H1 (cell line): ENCODE measurements around the gene MAPK8. TPM values are rescaled to one million over a fixed set of nuclear protein-coding genes. Genes with fewer than 3 reads are reported as not detected.

Experiments
- CTCF ChIA-PET: fragments of 300-600 bp; sonication (Branson Sonifier 250); formaldehyde crosslinking; loops from one replicate; lab custom pipeline; 2021; ENCODE audit not compliant: partially characterized antibody; lab: Charles Lee
- POLR2A ChIA-PET: fragments of 300-600 bp; sonication (Branson Sonifier 250); formaldehyde crosslinking; loops from one replicate; lab custom pipeline; 2021; ENCODE audit warnings: inconsistent platforms; ENCODE audit not compliant: partially characterized antibody; lab: Charles Lee
- DNase-seq, 2 experiments: peaks; one replicate each; pipeline versions ENCODE4 v3.0.0 to v3.0.0-alpha.2; 2010 to 2022; ENCODE audit warnings: low spot score in 2 of 2, low read depth in 1 of 2, mixed read lengths in 1 of 2
- FAIRE-seq: peaks from 2 replicates; lab custom pipeline; 2011; peaks lifted over from hg19 to GRCh38; lab: Jason Lieb, UNC
- H2AFZ ChIP-seq: 2 replicates; pipeline ENCODE4 v1.8.1; 2012; ENCODE audit warnings: low read length, inconsistent platforms
- H2AK5ac ChIP-seq: 2 replicates; pipeline ENCODE4 v1.6.1; 2013; ENCODE audit warnings: low read depth, low read length
- H2BK120ac ChIP-seq: replicated peaks from 2 replicates; pipeline ENCODE3; 2013; ENCODE audit warnings: low read depth, low read length, inconsistent platforms
- H2BK12ac ChIP-seq: 2 replicates; pipeline ENCODE4 v1.6.1; 2013; ENCODE audit warnings: low read depth, low read length
- H2BK15ac ChIP-seq: 2 replicates; pipeline ENCODE4 v1.6.1; 2013; ENCODE audit warnings: low read length
- H2BK20ac ChIP-seq: 2 replicates; pipeline ENCODE4 v1.6.1; 2013; ENCODE audit warnings: low read length
- H2BK5ac ChIP-seq: 2 replicates; pipeline ENCODE4 v1.6.1; 2013; ENCODE audit warnings: low read depth, low read length
- H3K14ac ChIP-seq: 2 replicates; pipeline ENCODE4 v1.6.1; 2013; ENCODE audit warnings: inconsistent platforms; ENCODE audit not compliant: insufficient read length
- H3K18ac ChIP-seq: 2 replicates; pipeline ENCODE4 v1.6.1; 2013; ENCODE audit warnings: low read length; ENCODE audit errors: extremely low read depth
- H3K23ac ChIP-seq: 2 replicates; pipeline ENCODE4 v1.6.1; 2013; ENCODE audit warnings: inconsistent platforms; ENCODE audit not compliant: insufficient read length
- H3K23me2 ChIP-seq: 2 replicates; pipeline ENCODE4 v1.6.1; 2013; ENCODE audit warnings: low read depth, low read length
- H3K27ac ChIP-seq: 2 replicates; pipeline ENCODE4 v1.6.1; 2011; ENCODE audit warnings: low read depth, low read length, inconsistent platforms
- H3K27me3 ChIP-seq, 4 experiments: replicated peaks in 1 of 4; 1 replicate in 1 of 4; 2 replicates in 3 of 4; pipeline versions ENCODE4 v1.6.1 to v1.8.1; 2011 to 2013; ENCODE audit warnings: low read length in 3 of 4, mild to moderate bottlenecking in 3 of 4, inconsistent platforms in 2 of 4, mixed read lengths in 2 of 4, moderate library complexity in 1 of 4; ENCODE audit not compliant: control insufficient read depth in 3 of 4, insufficient read depth in 3 of 4; ENCODE audit errors: extremely low read depth in 1 of 4
- H3K36me3 ChIP-seq, 4 experiments: 2 replicates each; pipeline versions ENCODE4 v1.6.1 to v1.8.1; 2011 to 2013; ENCODE audit warnings: mild to moderate bottlenecking in 4 of 4, low read length in 3 of 4, moderate library complexity in 2 of 4, control low read depth in 1 of 4, inconsistent platforms in 1 of 4; ENCODE audit not compliant: insufficient read depth in 4 of 4, control insufficient read depth in 2 of 4
- H3K4ac ChIP-seq: replicated peaks from 2 replicates; pipeline ENCODE3; 2013; ENCODE audit warnings: low read length, low read depth, mixed read lengths, inconsistent platforms; ENCODE audit not compliant: insufficient read length
- H3K4me1 ChIP-seq, 4 experiments: replicated peaks in 1 of 4; 1 replicate in 1 of 4; 2 replicates in 3 of 4; pipeline versions ENCODE4 v1.6.1 to v1.8.1; 2011 to 2013; ENCODE audit warnings: low read length in 3 of 4, inconsistent platforms in 2 of 4, mixed read lengths in 1 of 4; ENCODE audit not compliant: insufficient read depth in 4 of 4, control insufficient read depth in 3 of 4
- H3K4me2 ChIP-seq, 2 experiments: 2 replicates each; pipeline versions ENCODE4 v1.6.1 to v1.8.1; 2011 to 2013; ENCODE audit warnings: low read depth in 2 of 2, low read length in 2 of 2, control low read depth in 1 of 2, inconsistent platforms in 1 of 2, mild to moderate bottlenecking in 1 of 2; ENCODE audit not compliant: insufficient read depth in 1 of 2
- H3K4me3 ChIP-seq, 4 experiments: fragments of 200-600, 300-600 bp in 1 of 4; sonication (generic), shearing (Covaris generic), sonication (Bioruptor Twin) in 1 of 4; 2 replicates each; pipeline versions ENCODE4 v1.5.1 to v1.8.1; 2011 to 2016; ENCODE audit warnings: low read length in 4 of 4, low read depth in 3 of 4, control low read depth in 2 of 4, inconsistent platforms in 2 of 4, mild to moderate bottlenecking in 2 of 4, mixed read lengths in 1 of 4, moderate library complexity in 1 of 4; ENCODE audit not compliant: insufficient read depth in 2 of 4; ENCODE audit errors: extremely low read depth in 1 of 4
- H3K56ac ChIP-seq: replicated peaks from 2 replicates; pipeline ENCODE3; 2013; ENCODE audit warnings: low read depth, mild to moderate bottlenecking, mixed read lengths, low read length, inconsistent platforms; ENCODE audit not compliant: insufficient read length
- H3K79me1 ChIP-seq: 2 replicates; pipeline ENCODE4 v1.6.1; 2013; ENCODE audit warnings: low read depth, low read length, control low read depth
- H3K79me2 ChIP-seq, 2 experiments: 2 replicates each; pipeline versions ENCODE4 v1.6.1 to v1.8.1; 2012 to 2013; ENCODE audit warnings: low read length in 2 of 2, mild to moderate bottlenecking in 2 of 2, inconsistent platforms in 1 of 2; ENCODE audit not compliant: insufficient read depth in 2 of 2, control insufficient read depth in 1 of 2
- H3K9ac ChIP-seq, 4 experiments: replicated peaks in 1 of 4; 1 replicate in 1 of 4; 2 replicates in 3 of 4; pipeline versions ENCODE4 v1.6.1 to v1.8.1; 2011 to 2013; ENCODE audit warnings: low read depth in 3 of 4, low read length in 3 of 4, control low read depth in 2 of 4, mild to moderate bottlenecking in 2 of 4, moderate library complexity in 2 of 4, inconsistent platforms in 1 of 4; ENCODE audit errors: extremely low read depth in 1 of 4
- H3K9me3 ChIP-seq, 2 experiments: 2 replicates each; pipeline versions ENCODE4 v1.6.1 to v1.8.1; 2012 to 2013; ENCODE audit warnings: mild to moderate bottlenecking in 2 of 2, moderate library complexity in 2 of 2, control low read depth in 1 of 2, inconsistent platforms in 1 of 2, low read depth in 1 of 2, low read length in 1 of 2, mixed read lengths in 1 of 2; ENCODE audit not compliant: insufficient read depth in 2 of 2
- H4K20me1 ChIP-seq, 2 experiments: replicated peaks in 1 of 2; 2 replicates each; pipeline versions ENCODE3 to v1.8.1; 2011 to 2013; ENCODE audit warnings: inconsistent platforms in 2 of 2, low read length in 2 of 2, mild to moderate bottlenecking in 1 of 2; ENCODE audit not compliant: insufficient read depth in 2 of 2, control insufficient read depth in 1 of 2
- H4K5ac ChIP-seq: 2 replicates; pipeline ENCODE4 v1.6.1; 2013; ENCODE audit warnings: low read length, low read depth, mixed read lengths, inconsistent platforms; ENCODE audit not compliant: insufficient read length
- H4K8ac ChIP-seq: 2 replicates; pipeline ENCODE4 v1.8.0; 2013; ENCODE audit warnings: mild to moderate bottlenecking, moderate library complexity, low read length, inconsistent platforms; ENCODE audit not compliant: insufficient read depth; ENCODE audit errors: extremely low read depth
- H4K91ac ChIP-seq: replicated peaks from 2 replicates; pipeline ENCODE3; 2013; ENCODE audit warnings: low read length, mixed read lengths, inconsistent platforms; ENCODE audit not compliant: insufficient read length
- CTBP2 ChIP-seq: IDR thresholded peaks from 2 replicates; pipeline ENCODE4 v1.7.0; 2011; ENCODE audit warnings: borderline replicate concordance, mild to moderate bottlenecking, moderate library complexity, mixed read lengths, low read length; ENCODE audit not compliant: insufficient read depth, insufficient read length
- NANOG ChIP-seq: IDR thresholded peaks from 2 replicates; pipeline ENCODE4 v1.6.1; 2011; ENCODE audit warnings: low read length, low read depth, mild to moderate bottlenecking, inconsistent platforms; ENCODE audit not compliant: insufficient read depth, poor library complexity, severe bottlenecking
- SP2 ChIP-seq: IDR thresholded peaks from 2 replicates; pipeline ENCODE4 v1.6.1; 2012; ENCODE audit warnings: mild to moderate bottlenecking, low read length, inconsistent platforms
- WGBS, 2 experiments: shearing (Covaris generic) in 1 of 2; methylation state at CpG; one replicate each; pipeline versions ENCODE4 v1.1.6 to v1.1.7; 2013 to 2015; ENCODE audit warnings: low lambda C conversion rate in 2 of 2, mixed read lengths in 2 of 2, inconsistent platforms in 1 of 2, low coverage in 1 of 2, missing lambda C conversion rate in 1 of 2; ENCODE audit not compliant: insufficient replicate concordance in 2 of 2, insufficient coverage in 1 of 2, insufficient read length in 1 of 2; ENCODE audit errors: extremely low coverage in 1 of 2, missing lambda C conversion rate in 1 of 2; 5-methylcytosine and 5-hydroxymethylcytosine counted together
- polyA plus RNA-seq, 7 experiments: library from polyadenylated mRNA; depleted of rRNA in 3 of 7; stranded (reverse) in 5 of 7; unstranded in 2 of 7; fragments of >200 nt in 5 of 7; fragments of 200-250 nt in 2 of 7; gene quantifications; 1 replicate in 5 of 7; 2 replicates in 1 of 7; 4 replicates in 1 of 7; pipeline versions ENCODE4 v1.2.1 to v1.2.3, GENCODE V29; 2011 to 2013; ENCODE audit warnings: missing spikeins in 2 of 7, mixed read lengths in 2 of 7
- total RNA-seq: library from RNA; stranded (reverse); fragmentation: NEBNext Ultra II Directional; extraction: Animal tissue kit (Norgen Biotek cat#: 25700); gene quantifications from 2 replicates; pipeline ENCODE4 v1.2.1, GENCODE V29; 2021

The MAPK8 gene
- total and polyA plus RNA-seq, 2 of the 8 experiments (the other 6 are each of a cell fraction or from before 2014, with no cell fraction given), result 23.3 to 71.3 TPM

DNA sequence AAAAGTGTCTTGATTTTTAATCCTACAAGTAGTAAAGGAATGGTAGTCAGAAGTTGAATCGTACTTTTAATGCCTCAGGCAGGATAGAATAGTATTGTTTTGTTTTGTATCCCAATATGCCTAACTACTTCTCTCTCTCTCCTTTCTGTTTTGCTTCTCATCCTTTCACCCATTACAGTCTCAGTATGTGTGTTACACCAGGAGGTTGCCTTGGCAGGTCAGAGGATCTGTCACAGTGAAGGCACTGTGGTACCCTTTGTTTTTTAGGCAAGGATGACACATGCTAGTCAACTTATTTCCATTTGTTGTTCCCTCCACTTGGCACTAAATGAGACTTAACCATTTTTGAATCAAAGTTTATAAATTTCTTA is 94.4 kb downstream of the MAPK8 start:
- Histone ChIP-seq H2BK12ac (no peak overlapping the region), H3K4me1 (peaks cover 4 to 13% (median 6%) of the 10 kb centered on the region in 4 experiments; a peak in 6 of 7 replicates), H3K36me3 (peaks cover 0 to 2% (median 0%) of the 10 kb centered on the region in 4 experiments; a peak in 3 of 8 replicates), H3K4ac (no peak overlapping the region), H2BK15ac (no peak overlapping the region), H3K9me3 (no peaks in the 10 kb centered on the region), H4K20me1 (peaks cover 5 to 7% of the 10 kb centered on the region in 2 experiments), H2AK5ac (no peak overlapping the region)
- no peak for TF ChIP-seq SP2
- no peak for TF ChIP-seq CTBP2
- no peak for TF ChIP-seq NANOG
- TF ChIP-seq, all 59 proteins: peak for 0
- 71% methylated on average over 1 of the region's 1 CpG; no CpG with 5 or more reads in 1 of the 2 experiments for WGBS, 2 experiments
- no peak overlapping the region for H2BK20ac ChIP-seq
- no peak overlapping the region for H3K9ac ChIP-seq
- H3K23ac ChIP-seq, result no peak overlapping the region
- no peak overlapping the region for H3K56ac ChIP-seq
- H3K23me2 ChIP-seq, result no peaks in the 10 kb centered on the region
- H3K27me3 ChIP-seq, result no peaks in the 10 kb centered on the region; a peak in 1 of 7 replicates
- peaks cover 0 to 21% of the 10 kb centered on the region in 2 experiments; a peak in 2 of 4 replicates for H3K79me2 ChIP-seq
- no peak overlapping the region for H3K4me2 ChIP-seq
- H3K14ac ChIP-seq, result no peak overlapping the region
- ChIA-PET POLR2A (no interaction called here), CTCF (no interaction called here)
- no peak overlapping the region for H3K27ac ChIP-seq
- H4K5ac ChIP-seq, result no peak overlapping the region
- H3K79me1 ChIP-seq, result no peaks in the 10 kb centered on the region; the same call in 1 of the 2 replicates
- H2AFZ ChIP-seq, result no peak overlapping the region
- DNase-seq (no peak), FAIRE-seq (no peak)
- no peak overlapping the region for H2BK5ac ChIP-seq
- no peak overlapping the region for H2BK120ac ChIP-seq
- H4K91ac ChIP-seq, result no peak overlapping the region
- H4K8ac ChIP-seq, result no peak overlapping the region
- H3K18ac ChIP-seq, result no peak overlapping the region
- H3K4me3 ChIP-seq, result no peak overlapping the region
